ENCODE measurements around the gene RTP5.
"Not testable (repeated sequence)": the region's sequence is repeated elsewhere in the genome, so short reads cannot be mapped to it uniquely, and the experiment has no call there.

Gene RTP5

DNA sequence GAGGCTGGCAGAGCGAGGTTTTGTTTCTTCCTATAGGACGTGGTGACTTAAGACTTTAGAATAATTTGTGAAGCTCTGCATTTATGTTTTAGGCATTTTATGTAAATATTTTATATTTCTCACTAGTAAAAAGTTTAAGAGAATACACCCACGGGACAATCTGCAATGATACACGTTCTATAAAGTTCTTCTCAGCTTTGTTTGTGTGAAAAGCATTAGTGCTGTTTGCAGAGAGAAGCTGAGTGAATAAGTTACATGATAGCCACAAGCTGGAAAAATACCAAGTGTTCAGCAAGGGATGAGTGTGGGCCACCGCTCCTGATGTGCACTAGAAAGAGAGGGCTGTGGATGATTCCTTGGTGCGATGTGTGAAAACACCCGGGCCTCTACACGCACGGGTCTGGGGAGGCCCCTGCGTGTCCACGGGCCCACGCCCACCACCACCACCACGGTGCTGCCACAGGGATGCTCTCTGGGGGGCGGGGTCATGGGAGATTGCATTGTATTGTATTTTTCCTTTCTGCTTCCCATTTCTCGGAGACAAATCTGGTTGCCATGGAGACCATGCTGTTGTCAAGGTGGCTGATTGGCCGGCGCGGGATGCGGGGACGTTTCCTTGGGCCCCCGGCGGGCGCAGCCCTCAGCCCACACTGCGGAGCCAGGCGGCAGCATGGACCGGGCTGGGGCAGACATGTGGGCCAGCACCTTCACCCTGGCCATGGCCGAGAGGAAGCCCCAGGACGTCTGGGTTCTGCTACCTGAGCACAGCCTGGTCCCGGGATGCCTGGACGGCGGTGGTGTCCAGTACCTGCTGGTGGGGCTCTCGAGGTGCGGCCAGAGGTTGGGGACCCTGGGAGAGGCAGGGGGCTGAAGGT, at the start of gene RTP5:
Gene RTP5 (plus strand): TSS at position 643 of the 875 bp plus-strand sequence. CDS start 28 bp downstream, at position 671.
- DNase-seq, result no peak

DNA sequence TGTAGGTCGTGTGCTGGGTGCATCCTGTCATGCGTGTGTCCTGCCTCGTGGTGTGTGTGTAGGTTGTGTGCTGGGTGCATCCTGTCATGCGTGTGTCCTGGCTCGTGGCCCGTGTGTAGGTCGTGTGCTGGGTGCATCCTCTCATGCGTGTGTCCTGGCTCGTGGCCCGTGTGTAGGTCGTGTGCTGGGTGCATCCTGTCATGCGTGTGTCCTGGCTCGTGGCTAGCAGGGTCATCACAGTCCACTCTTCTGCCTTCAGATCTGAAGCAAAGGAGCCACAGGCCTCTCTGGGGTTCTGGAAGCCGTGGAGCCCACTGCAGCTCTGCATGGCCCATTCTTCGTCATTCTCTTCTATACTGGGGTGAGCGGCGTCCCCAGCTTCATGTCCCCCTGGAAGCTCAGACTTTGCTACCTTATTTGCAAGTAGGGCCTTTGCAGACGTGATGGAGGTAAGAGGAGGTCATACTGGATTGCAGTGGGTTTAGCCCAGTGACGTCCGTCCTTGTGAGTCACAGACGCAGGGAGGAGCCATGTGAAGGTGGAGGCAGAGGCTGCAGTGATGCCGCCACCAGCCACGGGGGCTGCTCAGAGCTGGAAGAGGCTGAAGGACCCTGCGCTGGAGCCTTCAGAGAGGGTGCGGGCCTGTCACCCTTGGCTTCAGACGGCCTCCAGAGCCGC, 49.4 kb upstream of the RTP5 start:
- not testable (repeated sequence) for DNase-seq

DNA sequence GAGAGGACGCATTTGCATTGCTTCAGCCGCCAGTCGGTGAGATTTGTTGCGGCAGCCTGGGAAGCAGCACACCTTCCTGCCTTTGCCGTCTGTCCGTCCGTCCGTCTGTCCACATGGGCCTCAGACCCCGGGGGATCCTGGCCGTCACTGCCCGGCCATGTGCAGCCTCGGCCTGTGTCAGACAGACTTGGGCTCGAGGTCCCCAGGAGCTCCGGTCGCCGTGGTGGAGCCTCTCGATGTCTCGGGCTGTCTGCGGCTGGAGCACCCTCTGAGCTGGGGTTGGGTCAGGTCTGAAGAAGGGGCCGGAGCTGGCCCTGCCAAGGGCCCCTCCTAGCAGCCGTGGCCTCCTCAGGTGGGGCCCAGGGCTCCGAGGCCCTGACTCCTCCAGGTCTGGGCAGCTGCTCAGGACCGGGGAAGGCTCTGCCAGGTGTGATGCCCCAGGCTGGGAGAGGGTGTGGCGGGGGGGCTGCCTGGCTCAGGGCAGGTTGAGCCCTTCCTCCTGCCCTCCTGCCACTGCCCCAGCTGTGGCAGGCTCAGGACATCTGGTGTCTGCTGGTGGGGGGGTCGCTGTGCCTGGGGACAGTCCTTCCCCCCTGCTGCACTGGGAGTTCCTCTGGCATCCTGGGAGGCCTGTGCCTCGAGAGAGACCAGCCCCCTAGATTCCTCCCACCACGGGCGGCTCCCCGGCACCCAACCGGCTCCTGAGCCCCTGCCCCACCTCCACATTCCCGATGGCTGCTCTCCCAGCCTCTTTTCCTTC, 48.7 kb upstream of the RTP5 start:
- DNase-seq, result no peak

DNA sequence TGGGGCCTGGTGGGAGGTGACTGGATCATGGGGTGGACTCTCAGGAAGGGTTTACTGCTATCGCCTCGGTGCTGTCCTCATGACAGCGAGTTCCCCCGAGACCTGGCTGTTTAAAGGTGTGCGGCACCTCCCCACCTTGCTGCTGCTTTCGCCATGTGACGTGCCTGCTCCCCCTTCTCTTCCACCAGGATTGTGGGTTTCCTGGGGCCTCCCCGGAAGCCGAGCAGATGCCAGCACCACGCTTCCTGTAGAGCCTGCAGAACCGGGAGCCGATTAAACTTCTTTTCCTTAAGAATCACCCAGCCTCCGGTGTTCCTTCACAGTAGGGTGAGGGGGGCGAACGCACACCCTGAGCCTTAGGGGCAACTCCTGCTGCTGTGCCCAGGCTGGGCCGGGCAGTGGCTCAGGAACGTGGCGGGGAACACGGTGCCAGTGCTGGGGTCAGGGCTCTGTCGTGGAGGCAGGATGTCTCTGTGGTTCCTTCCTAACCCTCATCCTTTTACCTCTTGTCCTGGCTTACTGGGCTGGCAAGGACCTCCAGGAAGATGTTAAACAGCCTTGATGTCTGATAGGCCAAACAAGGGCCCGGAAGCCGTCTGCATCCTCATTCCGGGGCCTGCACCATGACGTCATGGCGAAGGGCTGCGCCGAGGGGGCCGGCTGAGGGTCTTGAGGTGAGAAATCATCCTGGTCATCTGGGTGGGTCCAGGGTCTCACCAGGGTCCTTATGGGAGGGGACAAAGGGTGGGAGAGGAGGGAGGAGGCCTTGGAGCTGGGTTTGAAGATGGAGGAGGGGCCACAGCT, 47.9 kb upstream of the RTP5 start:
- DNase-seq, result no peak

DNA sequence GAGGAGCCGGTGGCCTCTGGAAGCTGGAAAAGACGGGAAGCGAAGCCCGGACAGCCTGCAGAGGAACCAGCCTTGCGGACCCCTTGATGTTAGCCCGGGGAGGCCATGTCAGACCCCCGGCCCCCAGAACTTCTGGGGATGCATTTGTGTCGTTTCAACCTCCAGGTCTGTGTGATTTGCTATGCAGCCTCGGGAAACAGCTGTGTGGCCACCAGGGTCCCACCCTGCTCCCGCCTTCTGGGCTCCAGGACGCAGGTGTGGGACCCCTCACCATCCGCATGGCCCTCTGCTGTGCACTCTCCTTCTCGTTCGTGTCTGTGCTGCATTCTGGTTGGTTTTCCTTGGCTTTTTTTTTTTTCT, 47.3 kb upstream of the RTP5 start:
- DNase-seq, result no peak

DNA sequence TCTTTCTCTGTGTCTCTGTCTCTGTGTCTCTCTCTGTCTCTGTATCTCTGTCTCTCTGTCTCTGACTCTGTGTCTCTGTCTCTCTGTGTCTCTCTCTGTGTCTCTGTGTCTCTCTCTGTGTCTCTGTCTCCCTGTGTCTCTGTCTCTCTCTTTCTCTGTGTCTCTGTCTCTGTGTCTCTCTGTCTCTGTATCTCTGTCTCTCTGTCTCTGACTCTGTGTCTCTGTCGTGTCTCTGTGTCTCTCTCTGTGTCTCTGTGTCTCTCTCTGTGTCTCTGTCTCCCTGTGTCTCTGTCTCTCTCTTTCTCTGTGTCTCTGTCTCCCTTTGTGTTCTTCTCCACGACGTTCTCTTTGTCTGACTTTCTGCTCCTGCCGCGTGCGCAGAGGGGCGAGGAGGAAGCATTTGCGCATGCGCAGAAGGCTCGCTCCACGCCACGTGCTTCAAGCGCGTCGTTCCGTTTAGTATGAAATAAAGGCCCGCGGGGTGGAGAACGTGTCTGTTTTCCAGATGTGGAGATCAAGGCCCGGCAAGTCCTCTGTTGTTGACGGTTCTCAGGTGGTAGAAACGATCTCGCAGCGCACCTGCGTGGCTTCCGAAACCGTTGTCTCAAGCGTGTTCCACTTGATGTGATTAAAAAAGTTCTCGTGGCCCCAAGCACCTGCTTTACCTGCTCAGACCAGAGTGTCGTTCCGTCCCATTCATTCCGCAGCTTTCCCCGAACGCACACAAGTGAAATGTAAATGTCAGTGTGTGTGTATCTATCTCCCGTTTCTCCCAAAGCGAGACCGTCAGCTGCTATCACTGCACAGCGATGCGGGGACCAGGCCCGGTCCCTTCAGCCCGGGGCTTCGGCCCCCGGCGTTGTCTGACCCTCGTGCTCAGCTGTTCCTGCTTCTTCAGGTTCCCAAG, 45.7 kb upstream of the RTP5 start:
- peak; percentile 30 for DNase-seq

DNA sequence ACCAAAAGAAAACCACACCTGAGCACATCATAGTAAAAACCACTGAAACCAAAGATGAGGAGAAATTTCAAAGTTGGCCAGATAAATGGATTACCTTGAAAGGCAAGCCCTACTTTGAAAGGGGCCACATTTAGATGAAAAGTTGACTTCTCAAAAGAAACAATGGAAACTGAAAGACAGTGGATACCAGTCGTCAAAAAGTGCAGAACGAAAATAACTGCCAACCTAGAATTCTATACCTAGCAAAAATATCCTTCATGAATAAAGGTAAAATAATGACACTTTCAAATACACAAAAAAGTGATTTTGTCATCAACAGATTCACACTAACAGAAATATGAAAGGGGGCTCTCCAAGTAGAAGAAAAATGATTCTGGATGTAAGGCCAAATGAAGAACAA, 42.1 kb upstream of the RTP5 start:
- no peak for DNase-seq

DNA sequence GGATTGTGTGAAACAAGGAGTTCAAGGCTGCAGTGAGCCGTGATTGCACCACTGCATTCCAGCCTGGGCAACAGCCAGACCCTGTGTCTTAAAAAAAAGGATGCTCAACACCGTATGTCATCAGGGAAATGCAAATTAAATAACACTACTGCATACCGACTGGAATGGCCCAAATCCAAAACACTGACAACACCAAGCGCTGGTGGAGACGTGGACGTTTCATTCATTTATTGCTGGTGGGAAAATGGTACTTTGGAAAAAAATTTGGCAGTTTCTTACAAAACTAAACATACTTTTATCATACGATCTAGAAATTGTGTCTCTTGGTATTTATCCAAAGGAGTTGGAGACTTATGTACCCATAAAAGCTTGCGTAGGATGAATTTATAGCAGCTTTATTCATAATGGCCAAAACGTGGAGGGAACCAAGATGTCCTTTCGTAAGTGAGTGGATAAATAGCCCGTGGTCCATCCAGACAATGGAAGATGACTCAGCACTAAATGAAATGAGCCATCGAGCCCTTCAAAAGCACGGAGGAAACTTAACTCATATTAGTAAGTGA, 36.3 kb upstream of the RTP5 start:
- no peak for DNase-seq

DNA sequence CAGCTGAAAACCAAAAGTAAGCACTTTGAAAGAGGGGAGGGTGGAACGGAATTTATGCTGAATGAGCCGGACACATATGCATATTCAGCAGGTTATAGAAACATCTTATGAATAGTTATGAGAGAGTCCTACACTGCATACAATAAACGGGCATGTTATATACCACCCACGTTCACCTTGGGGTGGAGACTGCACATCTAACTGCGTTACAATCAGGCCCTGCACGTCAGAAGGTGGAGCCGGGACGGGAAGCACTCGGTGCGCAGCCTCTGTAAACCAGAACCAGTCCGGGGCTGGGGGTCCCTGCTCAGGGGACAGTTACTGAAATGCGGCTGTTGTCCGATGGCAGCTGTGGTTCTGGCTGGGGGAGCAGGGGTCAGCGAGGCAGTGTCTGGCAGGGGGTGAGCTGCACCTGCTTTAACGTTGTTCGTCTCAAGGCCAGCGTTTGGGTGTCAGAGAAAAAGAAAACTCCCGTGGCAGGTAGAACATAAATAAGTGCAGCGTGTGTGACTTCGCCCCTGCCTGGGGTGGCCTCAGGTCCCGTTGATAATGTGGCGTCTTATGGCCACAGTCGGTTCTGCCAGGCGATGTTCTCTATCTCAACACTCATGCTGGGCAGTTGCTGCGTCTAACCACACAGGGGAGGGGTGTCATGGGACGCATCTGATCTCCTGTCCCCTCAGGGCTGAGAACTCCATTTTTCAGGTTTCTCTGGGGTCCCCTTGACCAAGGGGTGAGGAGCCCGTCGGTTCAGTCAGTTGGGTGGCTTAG, 35.6 kb upstream of the RTP5 start:
- peak; percentile 26 for DNase-seq

DNA sequence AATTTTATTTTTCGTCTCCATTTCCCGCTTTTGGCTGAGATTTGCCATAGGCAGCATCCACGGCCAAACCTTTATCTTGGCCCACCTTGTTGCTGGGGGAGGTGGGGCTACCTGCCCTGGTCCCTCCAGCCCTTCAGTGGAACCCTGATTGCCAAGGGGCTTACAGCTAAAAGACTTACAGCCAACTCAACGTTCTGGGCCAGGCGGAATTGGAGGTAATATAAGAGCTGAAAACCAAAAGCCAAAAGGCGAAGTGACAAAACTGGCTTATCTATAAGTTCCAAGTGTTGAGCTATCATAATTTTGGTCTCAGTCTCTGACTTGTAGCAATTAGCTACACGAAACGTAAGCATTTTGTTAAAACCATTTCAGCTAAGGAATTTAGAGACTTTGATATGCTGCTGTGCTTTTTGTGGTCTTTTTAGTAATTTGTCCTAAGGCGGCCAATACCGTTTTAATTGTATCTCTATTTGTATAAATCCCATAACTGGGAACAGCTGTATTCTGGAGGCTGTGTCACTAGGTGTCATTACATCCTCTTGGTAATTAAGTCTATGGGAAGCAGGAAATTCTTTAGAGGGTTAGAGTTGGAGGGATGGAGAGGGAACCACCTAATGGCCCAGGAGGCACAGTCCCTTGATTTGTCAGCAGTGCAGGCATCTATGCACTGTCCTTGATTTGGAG, 34.9 kb upstream of the RTP5 start:
- no peak for DNase-seq

DNA sequence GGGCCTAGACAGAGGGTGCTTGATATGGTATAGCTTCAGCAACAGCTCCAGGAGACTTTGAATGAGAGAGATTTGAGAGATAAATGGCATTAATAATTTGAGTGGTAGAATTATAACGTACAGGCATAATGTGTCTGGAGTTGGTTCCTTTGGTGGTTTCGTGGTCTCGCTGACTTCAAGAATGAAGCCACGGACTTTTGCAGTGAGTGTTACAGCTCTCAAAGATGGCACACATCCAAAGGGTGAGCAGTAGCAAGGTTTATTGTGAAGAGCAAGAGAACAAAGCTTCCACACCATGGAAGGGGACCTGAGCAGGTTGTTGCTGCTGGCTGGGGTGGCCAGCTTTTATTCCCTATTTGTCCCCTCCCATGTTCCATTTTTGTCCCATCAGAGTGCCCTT, 33.9 kb upstream of the RTP5 start:
- DNase-seq, result no peak

DNA sequence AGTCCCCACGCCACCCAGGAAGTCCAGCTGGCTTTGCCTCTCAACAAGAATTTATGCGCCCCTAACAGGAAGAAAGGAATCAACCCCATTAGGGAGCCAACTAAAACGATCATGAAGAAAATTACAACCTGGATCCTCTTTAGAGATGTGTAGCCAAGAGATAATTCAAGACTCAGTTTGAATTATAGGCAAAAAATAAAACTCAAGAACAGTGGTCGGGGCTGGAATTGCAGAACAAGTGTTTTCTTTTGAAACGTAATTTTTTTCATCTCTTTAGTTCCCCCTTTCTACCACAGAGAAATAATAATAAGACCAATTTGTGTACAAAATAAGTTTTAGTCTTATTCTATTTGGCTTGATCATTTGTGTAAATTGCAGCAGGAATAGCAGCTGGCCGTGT, 33.2 kb upstream of the RTP5 start:
- no peak for DNase-seq

DNA sequence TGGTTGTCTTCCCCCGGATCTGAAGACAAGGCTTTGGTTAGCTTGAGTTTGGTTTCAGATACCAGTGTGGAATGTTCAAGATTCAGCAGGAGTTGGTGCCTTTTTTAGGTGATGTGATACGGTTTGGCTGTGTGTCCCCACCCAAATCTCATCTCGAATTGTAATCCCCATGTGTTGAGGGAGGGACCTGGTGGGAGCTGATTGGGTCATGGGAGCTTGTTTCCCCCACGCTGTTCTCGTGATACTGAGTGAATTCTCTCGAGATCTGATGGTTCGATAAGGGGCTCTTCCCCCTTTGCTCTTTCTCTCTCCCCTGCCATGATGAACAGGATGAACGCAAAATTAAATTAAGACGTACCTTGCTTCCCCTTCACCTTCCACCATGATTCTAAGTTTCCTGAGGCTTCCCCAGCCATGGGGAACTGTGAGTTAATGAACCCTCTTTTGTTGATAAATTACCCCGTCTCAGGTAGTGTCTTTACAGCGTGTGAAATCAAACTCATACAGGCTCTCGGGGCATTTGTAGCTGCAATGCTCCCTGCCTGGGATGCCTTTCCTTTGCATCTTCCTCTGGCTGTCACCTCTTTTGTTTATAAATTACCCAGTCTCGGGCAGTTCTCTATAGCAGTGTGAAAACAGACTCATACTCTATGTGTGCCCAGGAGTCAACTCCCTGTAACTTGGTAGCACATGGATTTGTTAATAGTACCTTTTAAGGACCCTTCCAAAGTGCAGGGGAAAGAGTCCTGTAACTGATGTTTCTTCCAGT, 32.1 kb upstream of the RTP5 start:
- no peak for DNase-seq

DNA sequence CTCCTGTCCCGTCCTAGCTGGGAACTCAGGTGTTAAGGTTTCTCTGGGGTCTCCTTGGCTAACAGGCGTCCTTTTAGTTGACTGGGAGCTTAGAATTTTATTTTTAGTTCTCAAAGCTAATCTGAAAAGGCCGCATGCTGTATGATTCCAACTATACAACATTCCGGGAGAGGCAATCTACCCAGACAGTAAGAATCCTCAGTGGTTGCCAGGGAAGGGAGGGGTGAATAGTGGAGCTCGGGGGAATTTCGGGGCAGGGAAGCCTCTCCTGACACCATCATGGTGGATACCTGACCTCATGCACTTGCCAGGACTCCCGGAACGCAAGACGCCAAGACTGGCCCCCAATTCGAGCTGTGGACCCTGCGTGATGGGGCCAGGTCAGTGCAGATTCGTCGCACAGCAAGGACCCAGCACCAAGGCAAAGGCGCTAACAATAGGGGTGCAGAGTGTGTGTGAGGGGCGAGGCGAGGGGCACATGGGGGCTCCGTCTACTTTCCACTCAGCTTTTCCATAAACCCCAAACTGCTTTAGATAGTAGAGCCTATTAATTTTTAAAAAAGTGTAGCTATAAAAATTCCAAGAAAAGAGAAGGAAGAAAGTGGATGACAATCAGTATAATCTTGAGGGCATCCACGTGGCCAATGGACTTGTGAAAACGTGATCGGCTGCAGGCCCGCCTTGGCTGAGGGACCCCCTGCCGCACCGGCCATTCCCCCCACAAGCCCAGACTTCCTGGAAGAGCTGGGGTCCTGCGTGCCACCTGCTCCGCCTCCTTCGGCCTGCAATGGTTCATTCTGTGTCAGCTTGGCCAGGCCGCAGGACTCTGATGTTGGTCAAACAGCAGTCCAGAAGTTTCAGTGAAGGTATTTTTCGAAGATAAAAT, 28.1 kb upstream of the RTP5 start:
- DNase-seq, result no peak

DNA sequence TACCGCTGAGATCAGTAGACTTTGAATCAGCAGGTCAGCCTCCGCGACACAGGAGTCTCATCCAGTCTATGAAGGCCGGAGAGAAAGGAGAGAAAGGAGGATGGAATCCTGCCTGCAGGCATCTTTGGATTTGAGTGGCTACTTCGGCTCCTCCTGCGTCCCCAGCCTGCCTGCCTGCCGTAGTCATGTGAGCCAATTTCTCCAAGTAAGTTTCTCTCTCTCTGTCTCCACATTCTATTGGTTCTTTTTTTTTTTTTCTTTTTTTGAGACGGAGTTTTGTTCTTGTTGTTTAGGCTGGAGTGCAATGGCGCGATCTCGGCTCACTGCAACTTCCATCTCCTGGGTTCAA, 27.5 kb upstream of the RTP5 start:
- DNase-seq, result peak; percentile 9

DNA sequence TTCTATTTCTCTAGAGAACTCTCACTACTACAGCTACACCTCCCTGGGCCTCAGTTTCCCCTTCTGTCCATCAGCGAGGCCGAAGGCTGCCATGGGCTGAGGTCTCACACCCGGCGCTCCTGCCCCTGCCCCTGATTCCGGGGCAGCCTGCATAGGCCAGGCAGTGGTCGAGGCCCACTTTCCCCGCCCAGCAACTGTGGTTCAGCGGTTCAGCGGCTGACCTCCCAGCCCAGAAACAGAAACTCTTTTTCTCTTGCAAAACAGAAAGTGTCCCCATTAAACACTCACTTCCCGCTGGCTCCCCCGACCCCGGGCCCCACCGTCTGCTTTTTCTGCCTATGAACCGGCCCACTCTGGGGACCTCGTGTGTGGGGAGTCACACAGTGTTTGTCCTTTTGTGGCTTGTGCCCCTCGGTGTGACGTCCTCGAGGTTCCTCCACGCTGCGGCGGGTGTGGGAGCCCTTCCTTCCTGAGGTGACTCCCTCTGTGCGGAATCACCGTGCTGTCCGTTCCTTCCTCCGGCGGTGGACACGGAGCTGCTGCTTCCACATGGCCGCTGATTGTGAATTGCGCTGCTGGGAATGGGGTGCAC, 26.8 kb upstream of the RTP5 start:
- DNase-seq, result peak; percentile 36

DNA sequence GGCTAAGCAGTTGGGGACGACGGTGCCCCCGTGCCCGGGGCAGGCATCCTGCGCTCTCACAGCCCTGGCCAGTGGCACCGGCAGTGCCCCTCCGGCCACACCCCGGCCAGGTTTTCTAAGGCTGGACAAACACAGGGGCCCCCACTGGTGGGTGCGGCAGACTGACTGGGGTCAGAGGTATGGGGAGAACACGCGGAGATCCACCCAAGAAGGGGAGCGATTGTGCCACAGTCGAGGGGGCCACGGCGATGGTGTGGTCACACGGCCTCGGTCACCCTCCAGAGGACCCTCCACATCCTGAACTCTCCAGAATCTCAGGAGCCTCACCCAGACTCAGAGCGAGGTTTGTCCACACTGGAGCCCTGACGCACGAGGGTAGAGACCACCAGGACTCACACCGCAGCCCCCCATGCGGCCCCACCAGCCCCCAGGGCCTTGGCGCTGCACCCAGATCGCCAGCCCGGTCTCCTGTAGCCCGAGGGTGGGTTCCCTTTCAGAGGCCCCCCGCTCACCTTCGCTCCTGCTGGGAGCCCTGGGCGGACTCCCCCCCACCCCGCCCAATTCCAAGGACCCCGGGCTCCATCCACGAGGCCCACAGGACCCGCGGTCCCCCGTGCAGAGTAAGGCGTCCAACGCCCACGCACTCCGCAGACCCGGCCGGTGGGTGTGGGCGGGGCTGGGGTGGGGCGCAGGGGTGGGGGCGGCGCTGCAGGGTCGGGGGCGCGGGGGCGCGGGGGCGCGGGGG, 26.0 kb upstream of the RTP5 start:
- no peak for DNase-seq

Data from RPMI8226 (cell line).